ENCODE results near the gene RIOX2. TPM values are rescaled to one million over a fixed set of nuclear protein-coding genes. Genes with fewer than 3 reads are reported as not detected.

Gene RIOX2
- total RNA-seq, 1 experiment from 2014 or later, result 23.6 TPM

GRCh38 chr3:97974996-97975395 lies 2.8 kb upstream of the RIOX2 start:
- peaks cover 10% of the 10 kb centered on the region for H3K4me1 ChIP-seq (replicated peaks)
- no peak for DNase-seq (ENCODE audit: low read depth in 1 of 2, low spot score in 2 of 2)
- H3K4me3 ChIP-seq, result no peak overlapping the region
- no peaks in the 10 kb centered on the region for H3K27me3 ChIP-seq (replicated peaks)
- no peak overlapping the region for H3K27ac ChIP-seq
- H3K9me3 ChIP-seq (replicated peaks), result no peaks in the 10 kb centered on the region
- no peaks in the 10 kb centered on the region; the same call in 1 of the 2 replicates for H3K36me3 ChIP-seq

- Histone ChIP-seq H3K4me1 (replicated peaks) (peaks cover 10% of the 10 kb centered on the region), H3K36me3 (no peaks in the 10 kb centered on the region; the same call in 1 of the 2 replicates), H3K27ac (no peak overlapping the region), H3K9me3 (replicated peaks) (no peaks in the 10 kb centered on the region), H3K27me3 (replicated peaks) (no peaks in the 10 kb centered on the region), H3K4me3 (no peak overlapping the region; the same call in 1 of the 2 replicates)
- DNase-seq (ENCODE audit: low read depth in 1 of 2, low spot score in 2 of 2), result no peak
These were observed 745 bp upstream of the RIOX2 start for GRCh38 chr3:97972976-97973375.

GRCh38 chr3:97970956-97971620 lies 1.1 kb downstream of the RIOX2 start:
- peaks cover 10% of the 10 kb centered on the region for H3K4me1 ChIP-seq (replicated peaks)
- peaks cover 10% of the 10 kb centered on the region for H3K36me3 ChIP-seq
- no peaks in the 10 kb centered on the region for H3K9me3 ChIP-seq (replicated peaks)
- DNase-seq (ENCODE audit: low read depth in 1 of 2, low spot score in 2 of 2), result no peak
- H3K27ac ChIP-seq, result no peak overlapping the region
- H3K4me3 ChIP-seq, result peak overlapping the region; percentile 77
- no peaks in the 10 kb centered on the region for H3K27me3 ChIP-seq (replicated peaks)

- H3K4me1 ChIP-seq (replicated peaks), result peaks cover 10% of the 10 kb centered on the region
- no peaks in the 10 kb centered on the region for H3K27me3 ChIP-seq (replicated peaks)
- H3K36me3 ChIP-seq, result peaks cover 16% of the 10 kb centered on the region
- no peak for DNase-seq (ENCODE audit: low read depth in 1 of 2, low spot score in 2 of 2)
- no peak overlapping the region for H3K4me3 ChIP-seq
- H3K9me3 ChIP-seq (replicated peaks), result no peaks in the 10 kb centered on the region
- no peak overlapping the region for H3K27ac ChIP-seq
These were observed 2.1 kb downstream of the RIOX2 start for GRCh38 chr3:97970156-97970555.

- no peak for DNase-seq (ENCODE audit: low read depth in 1 of 2, low spot score in 2 of 2)
- Histone ChIP-seq H3K36me3 (peaks cover 16% of the 10 kb centered on the region), H3K27ac (no peak overlapping the region), H3K4me1 (replicated peaks) (peaks cover 10% of the 10 kb centered on the region), H3K27me3 (replicated peaks) (no peaks in the 10 kb centered on the region), H3K4me3 (no peak overlapping the region), H3K9me3 (replicated peaks) (no peaks in the 10 kb centered on the region)
These were observed 2.7 kb downstream of the RIOX2 start for GRCh38 chr3:97969541-97969940.

- Histone ChIP-seq H3K36me3 (peaks cover 19% of the 10 kb centered on the region), H3K4me3 (no peak overlapping the region), H3K9me3 (replicated peaks) (no peaks in the 10 kb centered on the region), H3K27me3 (replicated peaks) (no peaks in the 10 kb centered on the region), H3K4me1 (replicated peaks) (peaks cover 10% of the 10 kb centered on the region), H3K27ac (no peak overlapping the region)
- DNase-seq (ENCODE audit: low read depth in 1 of 2, low spot score in 2 of 2), result no peak
These were observed 3.9 kb downstream of the RIOX2 start for GRCh38 chr3:97968376-97968775.

DNA sequence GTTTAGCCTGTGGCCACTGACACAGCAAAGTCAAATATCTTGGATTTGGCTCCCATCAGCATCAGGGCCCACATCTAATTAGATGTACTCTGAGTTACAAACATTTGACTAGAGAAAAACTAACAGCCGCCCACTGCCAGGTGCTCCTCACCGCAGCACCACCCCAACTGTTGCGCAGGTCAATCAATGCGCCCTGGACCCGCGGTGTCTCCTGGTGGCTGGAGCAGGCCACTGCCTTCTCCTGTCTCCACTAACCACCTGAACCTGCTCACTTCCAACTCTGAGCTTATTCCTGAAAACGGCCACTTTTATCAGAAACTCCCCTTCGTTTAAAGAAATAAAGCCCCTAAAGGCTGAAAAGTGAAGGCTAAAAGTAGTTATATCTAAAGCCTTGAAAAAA lies 4.3 kb downstream of the RIOX2 start:
- no peak overlapping the region for H3K27ac ChIP-seq
- peaks cover 19% of the 10 kb centered on the region for H3K36me3 ChIP-seq
- H3K9me3 ChIP-seq (replicated peaks), result no peaks in the 10 kb centered on the region
- H3K27me3 ChIP-seq (replicated peaks), result no peaks in the 10 kb centered on the region
- DNase-seq (ENCODE audit: low read depth in 1 of 2, low spot score in 2 of 2), result no peak
- no peak overlapping the region for H3K4me3 ChIP-seq
- peaks cover 10% of the 10 kb centered on the region for H3K4me1 ChIP-seq (replicated peaks)

DNA sequence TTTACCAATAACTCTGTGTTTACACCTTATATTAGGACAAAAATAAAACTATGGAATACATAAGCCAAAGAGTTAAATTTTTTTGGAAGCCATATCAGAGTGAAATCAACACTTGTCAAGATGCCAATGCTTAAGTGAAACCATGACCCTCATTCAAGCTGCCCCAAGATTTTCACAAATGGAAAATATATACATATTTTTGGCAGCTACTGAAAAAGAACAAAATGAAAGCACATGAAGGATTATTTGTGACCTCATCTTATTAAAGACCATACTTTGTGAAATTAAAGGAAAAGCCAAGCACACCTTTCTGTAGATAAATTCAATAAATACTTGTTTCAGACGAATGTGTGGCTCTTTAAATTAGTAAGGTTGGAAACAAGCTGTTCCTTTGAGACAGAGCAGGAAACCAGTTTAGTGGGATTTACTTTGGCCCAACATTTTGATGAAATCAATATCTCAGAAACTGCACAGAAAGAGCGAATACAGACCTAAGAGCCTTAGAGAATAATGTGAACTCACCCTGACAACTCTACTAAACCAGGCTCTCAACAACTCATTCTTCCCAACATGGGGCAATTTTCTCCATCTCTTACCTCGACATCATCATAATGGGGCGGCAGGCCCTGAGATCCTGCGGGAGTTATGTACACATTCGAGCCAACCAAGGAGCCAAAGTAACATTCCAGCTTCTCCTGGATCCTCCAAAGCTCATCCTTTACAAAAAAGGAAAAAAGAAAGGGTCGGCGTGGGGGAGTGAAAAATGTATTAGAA lies 11.1 kb downstream of the RIOX2 start:
- H3K27ac ChIP-seq, result no peak overlapping the region
- H3K36me3 ChIP-seq, result peaks cover 36% of the 10 kb centered on the region
- peaks cover 6% of the 10 kb centered on the region; the same call in 1 of the 2 replicates for H3K4me1 ChIP-seq (replicated peaks)
- no peaks in the 10 kb centered on the region for H3K27me3 ChIP-seq (replicated peaks)
- H3K9me3 ChIP-seq (replicated peaks), result no peaks in the 10 kb centered on the region
- H3K4me3 ChIP-seq, result no peak overlapping the region
- DNase-seq (ENCODE audit: low read depth in 1 of 2, low spot score in 2 of 2), result no peak

GRCh38 chr3:97960551-97960950 lies 11.7 kb downstream of the RIOX2 start:
- Histone ChIP-seq H3K4me1 (replicated peaks) (peaks cover 6% of the 10 kb centered on the region; the same call in 1 of the 2 replicates), H3K9me3 (replicated peaks) (no peaks in the 10 kb centered on the region), H3K4me3 (no peak overlapping the region), H3K36me3 (peaks cover 29% of the 10 kb centered on the region), H3K27me3 (replicated peaks) (no peaks in the 10 kb centered on the region), H3K27ac (no peak overlapping the region)
- no peak for DNase-seq (ENCODE audit: low read depth in 1 of 2, low spot score in 2 of 2)

- Histone ChIP-seq H3K9me3 (replicated peaks) (no peaks in the 10 kb centered on the region), H3K36me3 (peaks cover 29% of the 10 kb centered on the region; the same call in 1 of the 2 replicates), H3K27ac (no peak overlapping the region), H3K27me3 (replicated peaks) (no peaks in the 10 kb centered on the region), H3K4me3 (no peak overlapping the region), H3K4me1 (replicated peaks) (peaks cover 6% of the 10 kb centered on the region; the same call in 1 of the 2 replicates)
- DNase-seq (ENCODE audit: low read depth in 1 of 2, low spot score in 2 of 2), result no peak
These were observed 12.4 kb downstream of the RIOX2 start for GRCh38 chr3:97959872-97960271.

DNA sequence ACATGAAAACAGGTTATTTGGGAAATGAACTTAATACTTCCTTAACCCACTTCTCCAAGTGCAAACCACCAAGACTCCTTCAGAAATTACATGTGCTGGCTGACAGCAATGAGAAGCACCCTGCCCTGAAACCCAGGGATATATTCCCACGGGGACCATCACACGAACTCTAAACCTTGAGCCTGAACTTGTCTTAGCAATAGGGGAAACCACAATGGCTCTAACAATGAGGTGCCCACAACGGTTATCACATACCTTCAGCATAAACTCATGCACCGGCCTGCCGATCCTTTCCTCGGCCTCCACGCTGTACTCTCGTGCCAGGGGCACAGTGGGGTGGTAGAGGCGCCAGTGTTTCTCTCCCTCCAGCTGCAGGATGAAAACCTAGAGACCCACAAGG lies 13.4 kb downstream of the RIOX2 start:
- Histone ChIP-seq H3K27me3 (replicated peaks) (no peaks in the 10 kb centered on the region), H3K9me3 (replicated peaks) (no peaks in the 10 kb centered on the region), H3K4me3 (no peak overlapping the region), H3K4me1 (replicated peaks) (peaks cover 6% of the 10 kb centered on the region; the same call in 1 of the 2 replicates), H3K36me3 (peaks cover 30% of the 10 kb centered on the region), H3K27ac (no peak overlapping the region)
- DNase-seq (ENCODE audit: low read depth in 1 of 2, low spot score in 2 of 2), result no peak

GRCh38 chr3:97958396-97958795 lies 13.8 kb downstream of the RIOX2 start:
- H3K36me3 ChIP-seq, result peaks cover 34% of the 10 kb centered on the region
- H3K4me3 ChIP-seq, result no peak overlapping the region
- H3K4me1 ChIP-seq (replicated peaks), result peaks cover 6% of the 10 kb centered on the region; the same call in 1 of the 2 replicates
- no peak overlapping the region for H3K27ac ChIP-seq
- H3K9me3 ChIP-seq (replicated peaks), result no peaks in the 10 kb centered on the region
- no peaks in the 10 kb centered on the region for H3K27me3 ChIP-seq (replicated peaks)
- no peak for DNase-seq (ENCODE audit: low read depth in 1 of 2, low spot score in 2 of 2)

DNA sequence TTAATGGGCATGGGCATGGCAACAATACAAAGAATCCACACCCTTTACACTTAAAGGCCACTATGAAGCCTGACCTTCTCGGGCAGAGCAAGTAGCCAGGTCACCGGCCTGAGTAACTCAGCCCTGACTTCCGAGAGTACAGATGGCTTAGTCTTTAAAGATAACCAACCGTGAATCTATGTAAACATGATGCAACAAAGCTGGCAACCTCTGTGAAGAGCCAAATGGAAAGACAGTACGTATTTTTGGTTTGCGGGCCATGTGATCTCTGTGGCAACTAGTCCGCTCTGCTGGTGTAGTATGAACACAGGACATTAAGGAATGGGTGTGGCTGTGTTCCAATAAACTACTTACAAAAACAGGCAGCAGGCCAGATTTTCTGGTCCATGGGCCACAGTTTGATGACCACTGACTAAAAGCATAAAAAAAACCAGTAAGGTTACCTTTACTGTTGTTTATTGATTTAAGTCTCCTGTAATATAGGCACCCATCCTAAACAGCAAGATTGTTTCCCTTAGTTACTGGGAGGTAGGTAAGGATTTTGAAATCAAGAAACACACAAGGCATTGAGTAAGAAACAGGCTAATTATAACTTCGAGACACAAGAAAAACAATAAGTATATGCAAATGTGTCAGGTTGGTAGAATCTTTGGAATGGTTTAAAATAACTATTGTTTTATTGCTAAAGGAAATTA lies 14.5 kb downstream of the RIOX2 start:
- H3K27me3 ChIP-seq (replicated peaks), result no peaks in the 10 kb centered on the region
- no peak overlapping the region for H3K4me3 ChIP-seq
- peaks cover 36% of the 10 kb centered on the region for H3K36me3 ChIP-seq
- H3K9me3 ChIP-seq (replicated peaks), result no peaks in the 10 kb centered on the region
- no peak for DNase-seq (ENCODE audit: low read depth in 1 of 2, low spot score in 2 of 2)
- H3K27ac ChIP-seq, result no peak overlapping the region
- H3K4me1 ChIP-seq (replicated peaks), result peaks cover 6% of the 10 kb centered on the region; the same call in 1 of the 2 replicates

DNA sequence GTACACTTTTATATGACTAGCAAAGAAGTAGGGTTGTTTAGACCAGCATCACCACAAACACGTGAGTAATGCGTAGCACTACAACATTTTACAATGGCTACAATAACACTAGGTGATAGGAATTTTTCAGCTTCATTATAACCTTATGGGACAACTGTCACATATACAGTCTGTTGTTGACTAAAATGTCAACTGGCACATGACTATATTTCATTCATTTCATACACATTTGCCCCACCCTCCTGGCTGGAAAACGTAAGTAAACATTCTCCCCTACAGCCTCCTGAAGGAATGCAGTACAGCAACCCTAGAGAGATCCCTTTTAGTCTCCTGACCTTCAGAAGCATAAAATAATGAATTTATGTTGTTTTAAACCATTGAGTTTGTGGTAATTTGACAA lies 16.2 kb downstream of the RIOX2 start:
- peaks cover 35% of the 10 kb centered on the region for H3K36me3 ChIP-seq

More for the DNA sequence above, 16.2 kb downstream of the RIOX2 start:
- Histone ChIP-seq H3K4me1 (replicated peaks) (peaks cover 6% of the 10 kb centered on the region; the same call in 1 of the 2 replicates), H3K4me3 (no peak overlapping the region), H3K9me3 (replicated peaks) (no peaks in the 10 kb centered on the region), H3K27ac (no peak overlapping the region), H3K27me3 (replicated peaks) (no peaks in the 10 kb centered on the region)
- no peak for DNase-seq (ENCODE audit: low read depth in 1 of 2, low spot score in 2 of 2)

All from SJSA1 (cell line).